Measurements from ENCODE around the gene GJB3.
"Not testable (repeated sequence)": the region's sequence is repeated elsewhere in the genome, so short reads cannot be mapped to it uniquely, and the experiment has no call there.

Gene GJB3

GRCh38 chr1:34781071-34781843 lies at the start of gene GJB3:
TSS of gene GJB3 (plus strand) at chr1:34781214. CDS start at chr1:34784763, 3,549 bp downstream.
- H3K4me1 Mint-ChIP-seq: no peaks in the 10 kb centered on the region
- H3K36me3 Mint-ChIP-seq: no peaks in the 10 kb centered on the region
- no peak within 1 kb of the TSS for H3K27ac Mint-ChIP-seq
- CTCF ChIA-PET: interaction anchor here (1.2 kb wide), 1 partner anchor 71 kb away, joined by 3 read pairs; no protein-coding TSS in a partner anchor
- no peak for DNase-seq
- no peak within 1 kb of the TSS for H3K4me3 Mint-ChIP-seq
- peaks cover 63% of the 10 kb centered on the region for H3K27me3 Mint-ChIP-seq
- no peaks in the 10 kb centered on the region for H3K9me3 Mint-ChIP-seq

DNA sequence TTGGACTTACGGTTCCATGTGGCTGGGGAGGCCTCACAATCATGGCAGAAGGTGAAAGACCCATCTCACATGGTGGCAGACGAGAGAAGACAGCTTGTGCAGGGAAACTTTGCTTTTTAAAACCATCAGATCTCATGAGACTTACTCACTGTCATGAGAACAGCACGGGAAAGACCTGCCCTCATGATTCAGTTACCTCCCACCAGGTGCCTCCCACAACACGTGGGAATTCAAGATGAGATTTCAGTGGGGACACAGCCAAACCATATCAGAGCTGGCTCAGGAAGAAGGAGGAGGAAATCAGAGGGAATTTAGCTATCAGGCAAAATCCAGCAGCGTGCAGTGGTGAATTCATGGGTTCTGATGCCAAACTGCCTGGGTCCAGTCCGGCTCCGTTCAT lies 48.2 kb upstream of the GJB3 start:
- H3K36me3 Mint-ChIP-seq, CTCF ChIA-PET, H3K27ac Mint-ChIP-seq, H3K4me3 Mint-ChIP-seq, H3K9me3 Mint-ChIP-seq, H3K4me1 Mint-ChIP-seq, DNase-seq: not testable (repeated sequence)
- H3K27me3 Mint-ChIP-seq: peaks cover 15% of the 10 kb centered on the region

DNA sequence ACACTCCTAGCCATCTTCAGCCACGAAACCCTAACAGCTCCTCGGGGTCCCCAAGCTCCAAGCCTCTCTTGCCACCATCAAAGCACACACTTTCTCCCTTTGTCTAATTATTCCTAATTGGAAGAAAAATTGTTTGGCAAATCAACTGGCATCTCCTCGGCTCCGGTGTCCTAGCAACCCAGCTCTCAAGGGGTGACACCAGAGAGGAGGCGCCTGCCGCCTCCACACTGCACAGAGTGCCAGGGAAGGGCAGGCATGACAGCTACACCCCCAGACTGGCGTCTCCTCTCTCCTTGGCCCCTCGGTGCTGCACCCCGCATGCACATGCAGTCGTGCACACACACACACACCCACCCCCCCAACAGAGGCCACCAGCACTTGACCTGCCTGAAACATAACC lies 44.3 kb upstream of the GJB3 start:
- H3K27me3 Mint-ChIP-seq: peaks cover 23% of the 10 kb centered on the region

DNA sequence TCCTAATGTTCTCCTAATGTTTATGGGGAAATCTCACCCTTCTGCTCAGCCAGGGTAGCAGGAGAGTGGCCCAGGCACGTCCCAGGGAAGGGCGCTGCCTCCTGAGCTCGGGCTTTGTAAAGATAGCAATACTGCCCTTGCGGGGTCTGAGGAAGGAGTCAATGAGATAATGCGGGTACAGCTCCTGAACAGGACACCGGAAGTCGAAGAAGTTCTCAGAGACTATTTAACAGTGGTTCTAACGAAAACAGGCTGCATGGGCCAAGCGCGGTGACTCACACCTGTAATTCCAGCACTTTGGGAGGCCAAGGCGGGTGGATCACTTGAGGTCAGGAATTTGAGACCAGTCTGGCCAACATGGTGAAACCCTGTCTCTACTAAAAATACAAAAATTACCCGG lies 43.8 kb upstream of the GJB3 start:
- H3K36me3 Mint-ChIP-seq, H3K4me1 Mint-ChIP-seq, DNase-seq, CTCF ChIA-PET, H3K27ac Mint-ChIP-seq, H3K4me3 Mint-ChIP-seq, H3K9me3 Mint-ChIP-seq: not testable (repeated sequence)
- peaks cover 28% of the 10 kb centered on the region for H3K27me3 Mint-ChIP-seq

More for the DNA sequence above, 44.3 kb upstream of the GJB3 start:
- no peaks in the 10 kb centered on the region for H3K9me3 Mint-ChIP-seq
- DNase-seq: no peak
- H3K4me1 Mint-ChIP-seq: no peaks in the 10 kb centered on the region
- H3K27ac Mint-ChIP-seq: no peak overlapping the region
- no peaks in the 10 kb centered on the region for H3K36me3 Mint-ChIP-seq
- no peak overlapping the region for H3K4me3 Mint-ChIP-seq
- CTCF ChIA-PET: interaction anchor here (1.2 kb wide), 1 partner anchor 7 kb away, joined by 4 read pairs; no protein-coding TSS in a partner anchor

DNA sequence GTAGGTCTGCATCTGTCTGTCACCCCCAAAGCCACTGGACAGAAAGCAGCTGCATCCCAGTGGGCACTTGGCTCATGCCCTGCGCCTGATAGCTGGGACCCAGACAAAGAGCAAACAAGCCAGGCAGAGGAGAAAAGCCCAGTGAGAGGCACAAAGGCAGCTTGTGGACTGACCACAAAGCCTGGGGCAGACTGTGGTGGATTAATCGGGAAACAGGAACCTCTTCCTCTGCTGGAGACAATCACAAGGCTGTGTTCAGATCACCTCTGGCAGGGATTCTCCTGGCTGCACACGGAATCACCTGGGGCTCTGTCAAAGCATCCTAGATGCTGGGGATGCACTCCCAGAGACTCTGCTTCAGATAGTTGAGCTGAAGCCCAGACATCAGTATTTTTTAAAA lies 41.4 kb upstream of the GJB3 start:
- no peaks in the 10 kb centered on the region for H3K9me3 Mint-ChIP-seq
- H3K4me3 Mint-ChIP-seq: no peak overlapping the region
- DNase-seq: no peak
- H3K36me3 Mint-ChIP-seq: no peaks in the 10 kb centered on the region
- no peaks in the 10 kb centered on the region for H3K4me1 Mint-ChIP-seq
- H3K27me3 Mint-ChIP-seq: peaks cover 23% of the 10 kb centered on the region
- H3K27ac Mint-ChIP-seq: no peak overlapping the region
- CTCF ChIA-PET: interaction anchor here (1.1 kb wide), 1 partner anchor 11 kb away, joined by 3 read pairs; no protein-coding TSS in a partner anchor

DNA sequence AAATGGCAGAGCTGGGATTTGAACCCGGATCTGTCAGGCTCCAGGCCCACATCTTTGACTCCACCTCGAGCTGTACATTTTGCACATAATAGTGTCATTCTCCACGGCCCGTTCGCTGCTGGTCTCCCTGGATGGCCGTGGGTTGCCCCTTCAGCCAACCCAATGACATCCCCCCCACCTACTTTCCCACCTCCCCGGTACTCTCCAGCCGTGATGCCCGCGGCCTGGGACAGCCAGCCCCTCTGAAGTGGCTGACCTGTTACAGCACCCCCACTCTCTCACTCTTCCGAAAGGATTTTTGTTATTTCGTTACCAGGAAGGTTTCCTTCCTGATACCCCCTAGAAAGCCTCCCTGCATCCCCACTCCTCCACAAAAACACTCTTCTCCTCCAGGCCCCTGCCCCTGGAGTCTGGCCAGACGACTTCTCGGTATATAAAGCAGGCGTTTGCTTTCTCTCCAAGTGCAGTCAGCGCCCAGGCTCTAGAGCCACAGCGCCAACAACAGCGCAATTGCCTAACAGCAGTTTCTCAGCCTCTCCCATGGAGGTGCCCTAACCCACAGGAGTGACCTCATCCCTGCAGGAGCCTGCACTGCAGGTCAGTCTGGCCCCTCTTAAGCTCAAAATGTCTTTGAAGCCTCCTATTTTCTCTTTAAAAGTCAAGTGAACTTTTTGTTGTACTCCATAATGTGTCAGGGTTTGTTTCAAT lies 40.7 kb upstream of the GJB3 start:
- Mint-ChIP-seq H3K27ac (no peak overlapping the region), H3K4me1 (no peaks in the 10 kb centered on the region), H3K27me3 (peaks cover 23% of the 10 kb centered on the region), H3K4me3 (no peak overlapping the region), H3K36me3 (no peaks in the 10 kb centered on the region), H3K9me3 (no peaks in the 10 kb centered on the region)
- CTCF ChIA-PET: interaction anchor here (0.6 to 4.4 kb wide), 2 partner anchors 279 to 1114 kb away, joined by 4 to 49 read pairs; no protein-coding TSS in a partner anchor
- no peak for DNase-seq

- H3K36me3 Mint-ChIP-seq: no peaks in the 10 kb centered on the region
- no peak overlapping the region for H3K27ac Mint-ChIP-seq
- no peaks in the 10 kb centered on the region for H3K9me3 Mint-ChIP-seq
- no peaks in the 10 kb centered on the region for H3K4me1 Mint-ChIP-seq
- CTCF ChIA-PET: interaction anchor here (0.6 to 4.4 kb wide), 12 partner anchors 8 to 1256 kb away, joined by 3 to 49 read pairs (median 4); no protein-coding TSS in a partner anchor
- H3K27me3 Mint-ChIP-seq: peaks cover 18% of the 10 kb centered on the region
- no peak overlapping the region for H3K4me3 Mint-ChIP-seq
- DNase-seq: peak; percentile 83
These were observed 38.2 kb upstream of the GJB3 start for GRCh38 chr1:34742667-34743270.

GRCh38 chr1:34743775-34744174 lies 37.2 kb upstream of the GJB3 start:
- Mint-ChIP-seq H3K4me1 (no peaks in the 10 kb centered on the region), H3K4me3 (no peak overlapping the region), H3K9me3 (no peaks in the 10 kb centered on the region), H3K27ac (no peak overlapping the region), H3K36me3 (no peaks in the 10 kb centered on the region), H3K27me3 (peaks cover 20% of the 10 kb centered on the region)
- no peak for DNase-seq
- CTCF ChIA-PET: interaction anchor here (0.6 to 4.4 kb wide), 9 partner anchors 8 to 1257 kb away, joined by 3 to 49 read pairs (median 4); no protein-coding TSS in a partner anchor

DNA sequence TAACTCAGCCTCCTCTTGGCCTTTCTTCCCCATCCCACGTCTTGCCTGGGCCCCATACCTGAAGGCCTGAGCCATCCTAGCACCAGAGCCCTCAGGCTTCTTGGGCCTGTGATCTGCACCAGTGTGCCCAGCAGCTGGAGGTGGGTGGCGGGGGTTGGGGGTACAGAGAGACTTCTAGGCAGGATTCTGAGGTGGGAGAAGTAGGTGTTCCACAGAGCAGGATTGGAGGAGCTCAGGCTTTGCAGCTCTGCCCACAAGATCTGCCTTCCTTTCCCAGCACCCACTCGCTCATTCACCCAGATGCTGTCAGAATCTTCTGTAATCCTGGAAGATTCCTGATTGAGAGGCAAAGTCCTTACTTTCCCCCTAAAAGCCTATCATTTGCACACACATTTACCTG lies 36.2 kb upstream of the GJB3 start:
- no peak for DNase-seq
- CTCF ChIA-PET: interaction anchor here (3.8 to 4.4 kb wide), 2 partner anchors 283 to 1112 kb away, joined by 15 to 49 read pairs; no protein-coding TSS in a partner anchor
- H3K27me3 Mint-ChIP-seq: peaks cover 19% of the 10 kb centered on the region
- no peak overlapping the region for H3K27ac Mint-ChIP-seq
- no peaks in the 10 kb centered on the region for H3K9me3 Mint-ChIP-seq
- H3K4me1 Mint-ChIP-seq: no peaks in the 10 kb centered on the region
- H3K36me3 Mint-ChIP-seq: no peaks in the 10 kb centered on the region
- no peak overlapping the region for H3K4me3 Mint-ChIP-seq

DNA sequence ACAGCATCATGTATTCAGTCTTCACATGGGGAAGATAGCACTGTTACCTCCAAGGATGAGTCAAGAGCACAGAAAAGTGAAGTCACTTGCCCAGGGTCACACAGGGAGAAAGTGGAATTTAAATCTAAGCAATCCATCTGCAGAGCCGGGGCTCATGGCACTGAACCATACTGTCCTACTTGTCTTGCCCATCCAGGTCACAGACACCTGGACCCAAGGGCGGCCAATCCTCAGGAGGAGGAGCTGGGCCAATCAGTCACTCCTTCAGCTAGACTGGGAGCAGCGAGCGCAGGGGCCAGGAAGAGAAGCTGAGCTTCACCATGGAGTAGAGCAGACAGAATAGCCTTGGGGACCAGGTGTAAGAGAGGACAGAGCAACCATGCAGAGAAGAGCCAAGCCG lies 35.3 kb upstream of the GJB3 start:
- CTCF ChIA-PET: no interaction called here
- Mint-ChIP-seq H3K9me3 (no peaks in the 10 kb centered on the region), H3K27ac (no peak overlapping the region), H3K4me1 (no peaks in the 10 kb centered on the region), H3K4me3 (no peak overlapping the region), H3K36me3 (no peaks in the 10 kb centered on the region), H3K27me3 (peaks cover 18% of the 10 kb centered on the region)
- no peak for DNase-seq

GRCh38 chr1:34746101-34746500 lies 34.9 kb upstream of the GJB3 start:
- no peaks in the 10 kb centered on the region for H3K9me3 Mint-ChIP-seq
- no peak overlapping the region for H3K27ac Mint-ChIP-seq
- no peaks in the 10 kb centered on the region for H3K36me3 Mint-ChIP-seq
- H3K4me1 Mint-ChIP-seq: no peaks in the 10 kb centered on the region
- peaks cover 18% of the 10 kb centered on the region for H3K27me3 Mint-ChIP-seq
- CTCF ChIA-PET: no interaction called here
- H3K4me3 Mint-ChIP-seq: no peak overlapping the region
- no peak for DNase-seq

DNA sequence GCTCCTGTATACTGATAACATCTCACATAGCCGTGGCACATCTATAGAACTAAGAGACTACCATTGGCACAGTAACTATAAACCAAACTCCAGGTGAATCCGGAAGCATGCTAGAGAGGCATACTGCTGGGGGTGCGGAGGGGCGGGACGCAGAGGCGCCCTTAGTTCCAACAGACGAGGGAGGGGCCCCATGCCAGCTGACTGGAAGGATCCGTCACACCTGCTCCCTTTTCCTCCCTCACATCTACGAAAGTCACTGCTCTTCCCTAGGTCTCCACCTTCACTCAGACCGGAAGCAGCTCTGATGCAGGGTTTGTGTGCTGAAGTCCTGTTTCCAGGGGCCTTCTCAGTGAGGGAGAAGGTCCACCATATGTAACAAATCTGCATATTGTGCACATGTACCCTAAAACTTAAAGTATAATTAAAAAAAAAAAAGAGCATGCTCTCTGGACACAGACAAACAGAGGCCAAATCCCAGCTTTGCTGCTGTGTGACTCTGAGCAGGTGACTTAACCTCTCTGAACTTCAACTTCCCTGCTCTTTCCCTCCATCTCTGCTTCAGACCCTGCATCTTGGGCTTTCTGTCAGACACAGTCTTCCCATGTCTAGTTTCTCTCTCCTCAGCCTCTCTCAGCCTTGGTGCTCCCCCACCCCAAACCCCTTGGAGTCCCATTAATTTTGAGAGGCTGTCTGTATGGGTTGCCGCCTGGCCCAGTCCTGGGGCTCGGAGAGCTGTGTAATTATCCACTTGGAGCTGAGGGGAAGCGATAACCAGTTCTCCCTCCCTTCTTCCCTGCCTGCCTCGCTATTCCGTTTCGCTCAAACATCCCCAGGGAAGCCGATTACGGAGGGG lies 34.0 kb upstream of the GJB3 start:
- no peak overlapping the region for H3K27ac Mint-ChIP-seq
- peaks cover 16% of the 10 kb centered on the region for H3K27me3 Mint-ChIP-seq
- H3K4me3 Mint-ChIP-seq: no peak overlapping the region
- no peaks in the 10 kb centered on the region for H3K9me3 Mint-ChIP-seq
- CTCF ChIA-PET: no interaction called here
- DNase-seq: no peak
- H3K36me3 Mint-ChIP-seq: no peaks in the 10 kb centered on the region
- H3K4me1 Mint-ChIP-seq: no peaks in the 10 kb centered on the region

DNA sequence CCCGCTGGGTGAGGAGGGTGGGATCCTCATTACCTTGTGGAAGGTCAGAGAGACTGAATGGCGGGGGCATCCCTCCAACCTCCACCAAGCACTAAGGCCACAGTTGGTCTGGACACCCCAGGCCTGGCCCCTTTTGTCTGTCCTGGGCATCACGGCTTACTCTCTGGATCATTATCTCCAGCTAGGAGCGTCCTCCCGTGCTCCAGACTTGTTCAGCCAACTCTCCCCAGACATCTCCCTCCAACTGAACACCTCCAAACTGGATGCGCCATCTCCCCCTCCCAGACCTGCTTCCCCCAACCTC lies 33.4 kb upstream of the GJB3 start:
- Mint-ChIP-seq H3K27me3 (peaks cover 10% of the 10 kb centered on the region), H3K27ac (no peak overlapping the region), H3K36me3 (no peaks in the 10 kb centered on the region), H3K4me1 (no peaks in the 10 kb centered on the region), H3K4me3 (no peak overlapping the region), H3K9me3 (no peaks in the 10 kb centered on the region)
- DNase-seq: no peak
- CTCF ChIA-PET: no interaction called here

- CTCF ChIA-PET: interaction anchor here (1.0 kb wide), 1 partner anchor 11 kb away, joined by 3 read pairs; no protein-coding TSS in a partner anchor
- Mint-ChIP-seq H3K4me3 (no peak overlapping the region), H3K27me3 (peaks cover 9% of the 10 kb centered on the region), H3K27ac (no peak overlapping the region), H3K9me3 (no peaks in the 10 kb centered on the region), H3K36me3 (no peaks in the 10 kb centered on the region), H3K4me1 (no peaks in the 10 kb centered on the region)
- no peak for DNase-seq
These were observed 31.0 kb upstream of the GJB3 start for GRCh38 chr1:34749992-34750391.

Measured in activated naive CD4-positive, alpha-beta T cell treated with anti-CD3 and anti-CD28 coated beads, Interleukin-2, amount 10 ng/mL, durations not matched to agents 7 days and 5 days (primary cell).